A549 (cell line): ENCODE data around the gene CLASP1. TPM values are rescaled to one million over a fixed set of nuclear protein-coding genes. Genes with fewer than 3 reads are reported as not detected.

Experiments used
- ATAC-seq, 2 experiments: fragments of 200-7000 bp in 1 of 2; fragments of >200 bp in 1 of 2; cut with Nextera tagmentation in 1 of 2; cut with Tn5 transposase in 1 of 2; 3 replicates each; pipeline versions ENCODE4 v1.8.0 to v1.9.1; 2018 to 2020; ENCODE audit warnings: mild to moderate bottlenecking in 1 of 2, moderate library complexity in 1 of 2
- CTCF ChIA-PET: fragments of 300-600 bp; sonication (Branson Sonifier 250); formaldehyde crosslinking; extraction: SDS; loops from one replicate; lab custom pipeline; 2021; ENCODE audit warnings: antibody characterized with exemption, inconsistent platforms; lab: Yijun Ruan, JAX
- POLR2A ChIA-PET: fragments of 350-600 bp; formaldehyde crosslinking; extraction: SDS; loops from one replicate; lab custom pipeline; 2021; ENCODE audit warnings: antibody characterized with exemption, inconsistent platforms; lab: Yijun Ruan, JAX
- DNase-seq, 2 experiments: peaks; one replicate each; pipeline versions ENCODE4 v3.0.0 to v3.0.0-alpha.2; 2011 to 2016; ENCODE audit warnings: low read depth in 1 of 2, low spot score in 1 of 2
- FAIRE-seq: peaks from 2 replicates; lab custom pipeline; 2011; peaks lifted over from hg19 to GRCh38; lab: Jason Lieb, UNC
- H3K27ac ChIP-seq, 2 experiments: fragments of >200 bp; sonication (Bioruptor Twin); formaldehyde crosslinking; 3 replicates each; pipeline ENCODE4 v1.5.1; 2016 to 2017
- H3K4me1 ChIP-seq: fragments of >200 bp; sonication (Bioruptor Twin); formaldehyde crosslinking; 3 replicates; pipeline ENCODE4 v1.6.1; 2016
- H3K4me2 ChIP-seq: fragments of >200 bp; sonication (Bioruptor Twin); formaldehyde crosslinking; 3 replicates; pipeline ENCODE4 v1.6.1; 2016
- H3K4me3 ChIP-seq: fragments of >200 bp; sonication (Bioruptor Twin); formaldehyde crosslinking; 3 replicates; pipeline ENCODE4 v1.5.1; 2016
- H3K9me3 ChIP-seq: fragments of >200 bp; sonication (Bioruptor Twin); formaldehyde crosslinking; 3 replicates; pipeline ENCODE4 v1.6.1; 2016
- CEBPB ChIP-seq, 2 experiments: fragments of >200 bp in 1 of 2; sonication (Bioruptor Twin) in 1 of 2; formaldehyde crosslinking in 1 of 2; IDR thresholded peaks; 2 replicates each; pipeline ENCODE4 v1.6.1; 2012 to 2016
- E2F6 ChIP-seq: IDR thresholded peaks from 2 replicates; pipeline ENCODE4 v1.6.1; 2012; ENCODE audit warnings: low read depth, borderline replicate concordance
- HDAC2 ChIP-seq: fragments of 200-600 bp; sonication (generic); IDR thresholded peaks from 2 replicates; pipeline ENCODE4 v1.6.1; 2016
- HOXA7 ChIP-seq: fragments of 250-450 bp; sonication (Bioruptor Pico); IDR thresholded peaks from 2 replicates; pipeline ENCODE4 v1.5.0; 2020; ENCODE audit warnings: mild to moderate bottlenecking, moderate library complexity
- JUN ChIP-seq, 2 experiments: fragments of >200 bp; sonication (Bioruptor Twin); formaldehyde crosslinking; IDR thresholded peaks; 2 replicates in 1 of 2; 3 replicates in 1 of 2; pipeline ENCODE4 v1.6.1; 2016 to 2017
- KDM1A ChIP-seq: fragments of 200-600 bp; sonication (generic); IDR thresholded peaks from 2 replicates; pipeline ENCODE4 v1.6.1; 2016; ENCODE audit warnings: low read depth, mild to moderate bottlenecking
- MAZ ChIP-seq: fragments of 150-350 bp; IDR thresholded peaks from 2 replicates; pipeline ENCODE4 v1.6.1; 2014; ENCODE audit warnings: antibody characterized with exemption, low read depth, low read length, borderline replicate concordance
- MYC ChIP-seq: IDR thresholded peaks from 2 replicates; pipeline ENCODE4 v1.6.1; 2012; ENCODE audit warnings: mild to moderate bottlenecking, inconsistent platforms, low read length, improper control_type of control experiment, borderline replicate concordance
- NFE2L2 ChIP-seq: fragments of 150-350 bp; conservative IDR thresholded peaks from 2 replicates; pipeline ENCODE4 v1.6.1; 2014; ENCODE audit warnings: low read length
- NPAS2 ChIP-seq: fragments of 250-450 bp; sonication (Bioruptor Pico); IDR thresholded peaks from 2 replicates; pipeline ENCODE4 v1.8.0; 2022; ENCODE audit warnings: mild to moderate bottlenecking, moderate library complexity, borderline replicate concordance
- NR3C1 ChIP-seq: fragments of >200 bp; sonication (Bioruptor Twin); formaldehyde crosslinking; IDR thresholded peaks from 3 replicates; pipeline ENCODE4 v1.6.1; 2017
- PHF8 ChIP-seq: fragments of 200-600 bp; sonication (generic); IDR thresholded peaks from 2 replicates; pipeline ENCODE4 v1.6.1; 2016; ENCODE audit warnings: low read depth, mild to moderate bottlenecking, antibody characterized with exemption, moderate library complexity, borderline replicate concordance
- POLR2A ChIP-seq: IDR thresholded peaks from 2 replicates; pipeline ENCODE4 v1.6.1; 2012; ENCODE audit warnings: mild to moderate bottlenecking, low read length
- POLR2AphosphoS2 ChIP-seq: conservative IDR thresholded peaks from 2 replicates; pipeline ENCODE4 v1.6.1; 2012; ENCODE audit warnings: low read length, improper control_type of control experiment, inconsistent platforms
- RCOR1 ChIP-seq: fragments of 150-350 bp; IDR thresholded peaks from 2 replicates; pipeline ENCODE4 v1.6.1; 2014; ENCODE audit warnings: antibody characterized with exemption, low read length, low read depth
- ZFP36 ChIP-seq: fragments of 450-650 bp; IDR thresholded peaks from 2 replicates; pipeline ENCODE4 v1.6.1; 2014; ENCODE audit warnings: borderline replicate concordance; ENCODE audit not compliant: partially characterized antibody
- ZSCAN20 ChIP-seq: fragments of 250-450 bp; sonication (Bioruptor Pico); IDR thresholded peaks from 2 replicates; pipeline ENCODE4 v1.8.0; 2022; ENCODE audit warnings: mild to moderate bottlenecking, moderate library complexity
- WGBS: methylation state at CpG from one replicate; pipeline ENCODE4 v1.1.6; 2017; ENCODE audit errors: missing lambda C conversion rate; 5-methylcytosine and 5-hydroxymethylcytosine counted together
- polyA plus RNA-seq, 4 experiments: library from polyadenylated mRNA; depleted of rRNA in 3 of 4; stranded (reverse); fragments of >200 nt; fragmentation: RNase III in 1 of 4; extraction: RNeasy Plus Mini Kit Qiagen cat#74134 plus additional on column Dnase treatment in 1 of 4; gene quantifications; 2 replicates in 3 of 4; 3 replicates in 1 of 4; pipeline ENCODE4 v1.2.3, GENCODE V29; 2011 to 2017
- TF ChIP-seq, protein P1 (sequence below): fragments of >200 bp; sonication (Bioruptor Twin); formaldehyde crosslinking; IDR thresholded peaks from 3 replicates; pipeline ENCODE4 v1.5.1; 2016

The CLASP1 gene
- polyA plus RNA-seq, 2 of the 4 experiments (the other 2 are of a cell fraction): 11.7 to 15.8 TPM

DNA sequence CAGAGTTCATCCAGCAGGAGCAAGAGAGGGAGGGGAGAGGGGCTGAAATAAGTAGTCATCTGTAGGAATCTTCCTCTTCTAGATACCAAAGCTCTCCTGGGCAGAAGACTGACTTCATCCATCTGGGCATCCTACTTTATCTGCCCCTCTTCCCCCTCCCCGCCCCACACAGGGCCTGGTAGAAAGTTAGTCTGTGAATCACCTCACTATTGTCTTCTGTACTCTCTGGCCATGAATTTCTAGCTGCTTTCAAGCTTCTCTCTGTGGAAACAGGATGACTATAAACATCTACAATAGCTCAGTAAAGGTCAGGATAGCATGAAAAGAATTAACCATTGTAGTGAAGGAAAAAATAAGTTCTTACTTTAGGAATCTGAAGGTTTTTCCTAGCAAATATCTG is 166.2 kb downstream of the CLASP1 start:
- no peak for FAIRE-seq
- WGBS: 100% methylated on average over 1 of the region's 1 CpG

GRCh38 chr2:121480826-121481225 is 168.4 kb downstream of the CLASP1 start:
- CTCF ChIA-PET: no interaction called here
- H3K4me2 ChIP-seq: no peak overlapping the region
- FAIRE-seq: no peak

More for the DNA sequence above, 166.2 kb downstream of the CLASP1 start:
- no peak overlapping the region for H3K27ac ChIP-seq
- ChIA-PET CTCF (interaction anchor here (1.4 kb wide), 2 partner anchors 8 to 15 kb away, joined by 4 read pairs; no protein-coding TSS in a partner anchor), POLR2A (no interaction called here)
- ATAC-seq (no peak), DNase-seq (no peak)
- H3K9me3 ChIP-seq: no peaks in the 10 kb centered on the region
- H3K4me3 ChIP-seq: no peak overlapping the region
- peaks cover 10% of the 10 kb centered on the region; the same call in 2 of the 3 replicates for H3K4me1 ChIP-seq
- H3K4me2 ChIP-seq: no peak overlapping the region
- TF ChIP-seq PHF8: no peak
- no peak for TF ChIP-seq KDM1A
- no peak for TF ChIP-seq NPAS2 (CRISPR knock-in tag)
- TF ChIP-seq NFE2L2: no peak
- no peak for TF ChIP-seq ZFP36
- TF ChIP-seq POLR2AphosphoS2: no peak
- TF ChIP-seq RCOR1: no peak
- TF ChIP-seq POLR2A: no peak
- TF ChIP-seq ZSCAN20 (CRISPR knock-in tag): no peak
- no peak for TF ChIP-seq JUN (IDR thresholded peaks at IDR 0.05)
- no peak for TF ChIP-seq HDAC2
- TF ChIP-seq HOXA7 (CRISPR knock-in tag): no peak
- no peak for TF ChIP-seq CEBPB (IDR thresholded peaks at IDR 0.05)
- TF ChIP-seq MYC: no peak

DNA sequence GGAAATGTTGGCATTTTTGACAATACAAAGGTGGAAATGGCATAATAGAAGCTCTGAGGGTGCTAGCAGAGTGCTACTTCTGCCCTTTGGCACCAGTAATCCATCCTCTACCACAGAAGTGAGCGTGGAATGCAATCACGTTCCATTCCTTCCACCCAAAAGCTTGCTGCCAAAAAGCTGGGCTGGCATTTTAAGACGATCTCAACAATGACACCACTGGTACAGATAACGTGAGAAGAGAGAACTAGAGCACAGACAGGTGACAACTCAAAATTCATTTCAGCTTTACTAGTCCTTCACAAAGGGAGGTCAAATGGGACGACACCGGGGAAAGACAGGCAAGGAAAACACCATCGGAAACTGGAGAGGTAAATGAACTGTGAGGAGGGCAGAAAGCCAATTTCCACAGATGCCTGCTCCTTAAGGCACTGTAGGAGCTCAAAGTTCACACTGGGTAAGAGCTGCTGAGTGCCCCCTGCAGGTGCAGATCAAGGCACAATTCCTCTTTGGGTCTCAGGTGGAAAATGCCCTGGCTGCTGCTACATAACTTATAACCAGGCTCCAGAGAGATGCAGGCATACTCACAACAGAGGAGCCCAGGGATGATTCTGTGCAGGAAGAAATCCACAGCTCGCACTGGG is 169.3 kb downstream of the CLASP1 start:
- no peak overlapping the region for H3K4me2 ChIP-seq
- H3K4me1 ChIP-seq: peaks cover 29% of the 10 kb centered on the region
- CTCF ChIA-PET: no interaction called here
- TF ChIP-seq HOXA7 (CRISPR knock-in tag): no peak
- TF ChIP-seq, protein P1, sequence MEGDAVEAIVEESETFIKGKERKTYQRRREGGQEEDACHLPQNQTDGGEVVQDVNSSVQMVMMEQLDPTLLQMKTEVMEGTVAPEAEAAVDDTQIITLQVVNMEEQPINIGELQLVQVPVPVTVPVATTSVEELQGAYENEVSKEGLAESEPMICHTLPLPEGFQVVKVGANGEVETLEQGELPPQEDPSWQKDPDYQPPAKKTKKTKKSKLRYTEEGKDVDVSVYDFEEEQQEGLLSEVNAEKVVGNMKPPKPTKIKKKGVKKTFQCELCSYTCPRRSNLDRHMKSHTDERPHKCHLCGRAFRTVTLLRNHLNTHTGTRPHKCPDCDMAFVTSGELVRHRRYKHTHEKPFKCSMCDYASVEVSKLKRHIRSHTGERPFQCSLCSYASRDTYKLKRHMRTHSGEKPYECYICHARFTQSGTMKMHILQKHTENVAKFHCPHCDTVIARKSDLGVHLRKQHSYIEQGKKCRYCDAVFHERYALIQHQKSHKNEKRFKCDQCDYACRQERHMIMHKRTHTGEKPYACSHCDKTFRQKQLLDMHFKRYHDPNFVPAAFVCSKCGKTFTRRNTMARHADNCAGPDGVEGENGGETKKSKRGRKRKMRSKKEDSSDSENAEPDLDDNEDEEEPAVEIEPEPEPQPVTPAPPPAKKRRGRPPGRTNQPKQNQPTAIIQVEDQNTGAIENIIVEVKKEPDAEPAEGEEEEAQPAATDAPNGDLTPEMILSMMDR: 0 out of 3 replicates have a peak, but pooled peaks have one; percentile 19
- no peaks in the 10 kb centered on the region for H3K9me3 ChIP-seq
- FAIRE-seq: no peak
- no peak overlapping the region for H3K4me3 ChIP-seq
- WGBS: 76% methylated on average over 8 of the region's 8 CpGs
- DNase-seq: peak in 1 of 2 experiments; percentile 49
- ATAC-seq: peak; percentile 60 to 80; a peak in 4 of 6 replicates
- POLR2A ChIA-PET: no interaction called here
- H3K27ac ChIP-seq: no peak overlapping the region

More at GRCh38 chr2:121480826-121481225, 168.4 kb downstream of the CLASP1 start:
- Histone ChIP-seq H3K4me1 (peaks cover 23% of the 10 kb centered on the region), H3K27ac (no peak overlapping the region), H3K4me3 (no peak overlapping the region), H3K9me3 (no peaks in the 10 kb centered on the region)
- DNase-seq (no peak), ATAC-seq (no peak)
- WGBS: 86% methylated on average over 5 of the region's 5 CpGs
- TF ChIP-seq MAZ (no peak), NR3C1 (no peak), E2F6 (no peak)
- POLR2A ChIA-PET: no interaction called here
